ENCODE results near the gene PDXK. TPM values are rescaled to one million over a fixed set of nuclear protein-coding genes. Genes with fewer than 3 reads are reported as not detected.

Gene PDXK
- polyA plus RNA-seq, 3 donors, result 128 to 214 (median 210) TPM

GRCh38 chr21:43800124-43800523 lies 81.2 kb downstream of the PDXK start:
- Histone ChIP-seq H3K27me3 (ENCODE audit: control insufficient read depth in 2 of 2, insufficient read depth in 2 of 2, low read length in 2 of 2) (no peaks in the 10 kb centered on the region), H3K4me1 (ENCODE audit: control insufficient read depth in 1 of 2, insufficient read depth in 2 of 2, low read length in 2 of 2) (peaks cover 17 to 18% of the 10 kb centered on the region in 2 donors), H3K79me2 (ENCODE audit: insufficient read depth, low read length) (peaks cover 12% of the 10 kb centered on the region), H3K4me3 (replicated peaks in 1 of 3; ENCODE audit: low read depth in 2 of 3, low read length in 3 of 3) (no peak overlapping the region), H4K20me1 (ENCODE audit: insufficient read depth, low read length) (peaks cover 73% of the 10 kb centered on the region), H3K4me2 (replicated peaks; ENCODE audit: extremely low read depth, low read length, poor library complexity, severe bottlenecking) (no peak overlapping the region), H3K9ac (ENCODE audit: insufficient read depth, low read length, poor library complexity, severe bottlenecking) (no peak overlapping the region), H3K27ac (ENCODE audit: low read depth in 1 of 2, low read length in 2 of 2) (no peak overlapping the region), H2AFZ (ENCODE audit: insufficient read depth, low read depth, low read length, poor library complexity, severe bottlenecking) (no peak overlapping the region), H3K9me3 (replicated peaks in 1 of 2; ENCODE audit: control insufficient read depth in 1 of 2, insufficient read depth in 1 of 2, low read length in 2 of 2) (no peaks in the 10 kb centered on the region), H3K36me3 (replicated peaks in 1 of 2; ENCODE audit: control insufficient read depth in 1 of 2, insufficient read depth in 2 of 2, low read length in 2 of 2) (peaks cover 26 to 49% of the 10 kb centered on the region in 2 donors)
- peak overlapping the region in 1 of 7 donors; percentile 54 for H3K27ac Mint-ChIP-seq
- WGBS (ENCODE audit: insufficient coverage), result 98% methylated on average over 15 of the region's 17 CpGs
- TF ChIP-seq, protein P1, sequence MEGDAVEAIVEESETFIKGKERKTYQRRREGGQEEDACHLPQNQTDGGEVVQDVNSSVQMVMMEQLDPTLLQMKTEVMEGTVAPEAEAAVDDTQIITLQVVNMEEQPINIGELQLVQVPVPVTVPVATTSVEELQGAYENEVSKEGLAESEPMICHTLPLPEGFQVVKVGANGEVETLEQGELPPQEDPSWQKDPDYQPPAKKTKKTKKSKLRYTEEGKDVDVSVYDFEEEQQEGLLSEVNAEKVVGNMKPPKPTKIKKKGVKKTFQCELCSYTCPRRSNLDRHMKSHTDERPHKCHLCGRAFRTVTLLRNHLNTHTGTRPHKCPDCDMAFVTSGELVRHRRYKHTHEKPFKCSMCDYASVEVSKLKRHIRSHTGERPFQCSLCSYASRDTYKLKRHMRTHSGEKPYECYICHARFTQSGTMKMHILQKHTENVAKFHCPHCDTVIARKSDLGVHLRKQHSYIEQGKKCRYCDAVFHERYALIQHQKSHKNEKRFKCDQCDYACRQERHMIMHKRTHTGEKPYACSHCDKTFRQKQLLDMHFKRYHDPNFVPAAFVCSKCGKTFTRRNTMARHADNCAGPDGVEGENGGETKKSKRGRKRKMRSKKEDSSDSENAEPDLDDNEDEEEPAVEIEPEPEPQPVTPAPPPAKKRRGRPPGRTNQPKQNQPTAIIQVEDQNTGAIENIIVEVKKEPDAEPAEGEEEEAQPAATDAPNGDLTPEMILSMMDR (IDR thresholded peaks at IDR 0.05), result no peak
- peaks cover 19% of the 10 kb centered on the region for H3K4me1 Mint-ChIP-seq
- no peak overlapping the region for H3K4me3 Mint-ChIP-seq
- peaks cover 0 to 4% (median 4%) of the 10 kb centered on the region in 3 donors for H3K27me3 Mint-ChIP-seq (ENCODE audit: low read depth in 3 of 3)
- H3K9me3 Mint-ChIP-seq, result peaks cover 0 to 3% (median 0%) of the 10 kb centered on the region in 7 donors
- intact Hi-C loops (cut with micrococcal nuclease), result no loop called here
- no peak for DNase-seq
- peaks cover 50 to 76% of the 10 kb centered on the region in 2 donors for H3K36me3 Mint-ChIP-seq

- Histone ChIP-seq H3K4me3 (replicated peaks in 1 of 3; ENCODE audit: low read depth in 2 of 3, low read length in 3 of 3) (no peak overlapping the region), H3K9ac (ENCODE audit: insufficient read depth, low read length, poor library complexity, severe bottlenecking) (no peak overlapping the region), H4K20me1 (ENCODE audit: insufficient read depth, low read length) (peaks cover 73% of the 10 kb centered on the region), H3K4me1 (ENCODE audit: control insufficient read depth in 1 of 2, insufficient read depth in 2 of 2, low read length in 2 of 2) (peaks cover 20 to 23% of the 10 kb centered on the region in 2 donors), H2AFZ (ENCODE audit: insufficient read depth, low read depth, low read length, poor library complexity, severe bottlenecking) (no peak overlapping the region), H3K36me3 (replicated peaks in 1 of 2; ENCODE audit: control insufficient read depth in 1 of 2, insufficient read depth in 2 of 2, low read length in 2 of 2) (peaks cover 26 to 45% of the 10 kb centered on the region in 2 donors), H3K9me3 (replicated peaks in 1 of 2; ENCODE audit: control insufficient read depth in 1 of 2, insufficient read depth in 1 of 2, low read length in 2 of 2) (no peaks in the 10 kb centered on the region), H3K27me3 (ENCODE audit: control insufficient read depth in 2 of 2, insufficient read depth in 2 of 2, low read length in 2 of 2) (no peaks in the 10 kb centered on the region), H3K27ac (ENCODE audit: low read depth in 1 of 2, low read length in 2 of 2) (no peak overlapping the region), H3K79me2 (ENCODE audit: insufficient read depth, low read length) (peaks cover 12% of the 10 kb centered on the region), H3K4me2 (replicated peaks; ENCODE audit: extremely low read depth, low read length, poor library complexity, severe bottlenecking) (no peak overlapping the region)
- TF ChIP-seq, protein P1 (IDR thresholded peaks at IDR 0.05), result no peak
- no peak for DNase-seq
- Mint-ChIP-seq H3K27ac (peak overlapping the region in 1 of 7 donors; percentile 54), H3K4me3 (no peak overlapping the region), H3K27me3 (ENCODE audit: low read depth in 3 of 3) (peaks cover 0 to 4% (median 4%) of the 10 kb centered on the region in 3 donors), H3K4me1 (peaks cover 23% of the 10 kb centered on the region), H3K9me3 (peaks cover 0 to 3% (median 0%) of the 10 kb centered on the region in 7 donors), H3K36me3 (peaks cover 49 to 73% of the 10 kb centered on the region in 2 donors)
- intact Hi-C loops (cut with micrococcal nuclease), result no loop called here
- 95% methylated on average over 8 of the region's 14 CpGs for WGBS (ENCODE audit: insufficient coverage)
Observed at GRCh38 chr21:43800566-43800965, 81.6 kb downstream of the PDXK start.

All from CD14-positive monocyte (primary cell).